ENCODE results near the gene CAMSAP2. TPM values are rescaled to one million over a fixed set of nuclear protein-coding genes. Genes with fewer than 3 reads are reported as not detected.

CAMSAP2 gene
- total and polyA plus RNA-seq, 9 donors = 14.5 to 44.5 (median 33.6) TPM

DNA sequence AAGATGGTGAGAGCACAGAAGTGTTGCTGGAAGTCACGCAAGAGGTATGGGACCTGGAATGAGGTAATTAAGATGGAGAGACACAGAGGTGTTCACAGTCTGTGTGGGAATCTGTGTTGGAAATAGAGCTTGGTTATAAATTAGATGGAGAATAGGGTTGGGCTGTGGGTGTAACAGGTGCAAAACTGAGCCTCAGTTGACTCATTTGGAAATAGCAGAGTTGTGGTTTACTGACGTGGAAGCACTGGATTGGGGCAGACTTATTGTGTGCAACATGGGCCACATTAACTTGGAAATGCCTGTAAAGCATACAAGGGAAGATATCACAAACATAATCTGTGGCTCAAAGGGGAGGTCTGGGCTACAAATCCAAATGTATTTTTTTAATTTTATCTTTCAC lies 13.0 kb downstream of the CAMSAP2 start:
- H3K9me3 ChIP-seq = no peaks in the 10 kb centered on the region
- H3K4me1 ChIP-seq (ENCODE audit: insufficient read depth) = peaks cover 4% of the 10 kb centered on the region
- no peaks in the 10 kb centered on the region for H3K36me3 ChIP-seq
- no peak overlapping the region for H3K4me3 ChIP-seq
- WGBS, 3 donors = 94 to 96% (median 96%) methylated on average over 2 of the region's 2 CpGs
- intact Hi-C loops (cut with DNase I) = no loop called here
- no peak overlapping the region for H3K27ac ChIP-seq
- H3K27me3 ChIP-seq = no peaks in the 10 kb centered on the region
- TF ChIP-seq EP300 (IDR thresholded peaks at IDR 0.05) = no peak
- no peak for TF ChIP-seq POLR2A (IDR thresholded peaks at IDR 0.05)
- no peak for DNase-seq

DNA sequence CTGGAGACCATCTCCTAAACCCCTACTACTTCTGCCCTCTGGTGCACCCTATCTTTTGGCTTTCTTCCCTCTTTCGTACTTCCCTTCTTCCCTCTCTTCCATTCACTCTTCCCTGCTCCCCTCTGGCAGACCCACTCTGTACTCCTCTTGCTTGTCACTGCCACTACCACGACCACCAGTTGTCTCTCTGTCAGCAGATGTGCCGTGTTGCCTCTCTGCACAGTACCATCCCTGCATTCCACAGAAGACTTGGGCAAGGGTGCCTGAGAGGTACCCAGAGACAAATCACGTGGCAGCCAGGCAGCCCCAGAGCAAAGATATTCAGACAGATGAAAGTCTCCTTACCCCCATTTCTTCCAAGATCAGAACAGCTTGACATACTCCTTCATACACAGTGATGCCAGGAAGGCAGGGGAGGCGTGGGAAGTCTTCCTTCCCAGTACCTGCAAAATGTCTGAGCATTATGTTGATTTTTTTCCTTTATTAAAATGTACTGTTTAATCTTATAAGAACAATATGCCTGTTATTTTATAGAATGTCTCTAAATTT lies 15.0 kb downstream of the CAMSAP2 start:
- Histone ChIP-seq H3K27me3 (no peaks in the 10 kb centered on the region), H3K4me1 (ENCODE audit: insufficient read depth) (peaks cover 2% of the 10 kb centered on the region), H3K4me3 (no peak overlapping the region), H3K36me3 (no peaks in the 10 kb centered on the region), H3K27ac (no peak overlapping the region), H3K9me3 (no peaks in the 10 kb centered on the region)
- TF ChIP-seq EP300 (IDR thresholded peaks at IDR 0.05) = no peak
- TF ChIP-seq, protein P1, sequence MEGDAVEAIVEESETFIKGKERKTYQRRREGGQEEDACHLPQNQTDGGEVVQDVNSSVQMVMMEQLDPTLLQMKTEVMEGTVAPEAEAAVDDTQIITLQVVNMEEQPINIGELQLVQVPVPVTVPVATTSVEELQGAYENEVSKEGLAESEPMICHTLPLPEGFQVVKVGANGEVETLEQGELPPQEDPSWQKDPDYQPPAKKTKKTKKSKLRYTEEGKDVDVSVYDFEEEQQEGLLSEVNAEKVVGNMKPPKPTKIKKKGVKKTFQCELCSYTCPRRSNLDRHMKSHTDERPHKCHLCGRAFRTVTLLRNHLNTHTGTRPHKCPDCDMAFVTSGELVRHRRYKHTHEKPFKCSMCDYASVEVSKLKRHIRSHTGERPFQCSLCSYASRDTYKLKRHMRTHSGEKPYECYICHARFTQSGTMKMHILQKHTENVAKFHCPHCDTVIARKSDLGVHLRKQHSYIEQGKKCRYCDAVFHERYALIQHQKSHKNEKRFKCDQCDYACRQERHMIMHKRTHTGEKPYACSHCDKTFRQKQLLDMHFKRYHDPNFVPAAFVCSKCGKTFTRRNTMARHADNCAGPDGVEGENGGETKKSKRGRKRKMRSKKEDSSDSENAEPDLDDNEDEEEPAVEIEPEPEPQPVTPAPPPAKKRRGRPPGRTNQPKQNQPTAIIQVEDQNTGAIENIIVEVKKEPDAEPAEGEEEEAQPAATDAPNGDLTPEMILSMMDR (IDR thresholded peaks at IDR 0.05) = no peak
- no peak for TF ChIP-seq POLR2A (IDR thresholded peaks at IDR 0.05)
- intact Hi-C loops (cut with DNase I) = no loop called here
- DNase-seq = no peak
- WGBS, 3 donors = 81 to 88% (median 86%) methylated on average over 5 of the region's 5 CpGs

DNA sequence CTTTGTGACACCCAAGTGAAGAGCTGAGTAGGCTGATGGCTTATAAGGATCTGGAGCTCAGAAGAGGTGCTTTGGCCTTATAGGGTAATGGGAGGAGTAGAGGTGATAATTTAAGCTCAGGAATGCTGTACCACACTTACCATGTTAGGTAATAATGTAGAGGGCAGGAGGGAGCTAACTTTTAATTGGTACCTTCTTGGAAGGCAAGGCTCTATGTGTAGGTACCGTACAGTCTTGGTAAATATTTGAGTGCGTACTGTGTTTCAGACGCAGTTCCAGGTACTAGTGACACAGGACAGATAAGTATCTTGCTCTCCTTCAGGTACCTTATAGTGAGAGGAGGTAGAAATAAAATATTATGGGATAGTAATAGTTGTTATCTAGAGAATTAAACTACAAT lies 16.8 kb downstream of the CAMSAP2 start:
- intact Hi-C loops (cut with DNase I) = no loop called here
- Histone ChIP-seq H3K9me3 (no peaks in the 10 kb centered on the region), H3K4me3 (no peak overlapping the region), H3K27ac (no peak overlapping the region), H3K36me3 (no peaks in the 10 kb centered on the region), H3K4me1 (ENCODE audit: insufficient read depth) (peaks cover 2% of the 10 kb centered on the region), H3K27me3 (no peaks in the 10 kb centered on the region)
- TF ChIP-seq POLR2A (IDR thresholded peaks at IDR 0.05) = no peak
- no peak for TF ChIP-seq EP300 (IDR thresholded peaks at IDR 0.05)
- TF ChIP-seq, protein P1 (IDR thresholded peaks at IDR 0.05) = no peak
- DNase-seq = no peak
- 98% methylated on average over 3 of the region's 3 CpGs for WGBS, 3 donors

DNA sequence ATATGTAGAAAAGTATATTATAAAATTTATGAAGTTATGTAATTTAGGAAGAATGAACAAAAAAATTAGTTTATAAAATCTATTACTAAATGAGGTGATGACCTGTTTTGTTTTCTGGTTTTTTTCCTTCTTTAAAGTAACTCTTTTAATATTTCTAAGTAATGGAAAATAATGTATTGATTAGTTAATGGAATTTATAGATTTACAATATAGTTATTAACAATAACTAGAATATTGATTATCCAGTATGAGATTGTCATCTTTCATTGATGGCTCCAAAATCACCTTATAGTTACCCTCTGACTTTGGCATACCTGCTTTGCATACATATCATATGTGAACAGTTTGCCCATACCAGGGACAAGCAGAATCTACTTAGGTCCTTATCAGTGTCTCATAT lies 23.4 kb downstream of the CAMSAP2 start:
- TF ChIP-seq EP300 (IDR thresholded peaks at IDR 0.05) (no peak), POLR2A (IDR thresholded peaks at IDR 0.05) (no peak)
- TF ChIP-seq, protein P1 (IDR thresholded peaks at IDR 0.05) = no peak
- intact Hi-C loops (cut with DNase I) = no loop called here

DNA sequence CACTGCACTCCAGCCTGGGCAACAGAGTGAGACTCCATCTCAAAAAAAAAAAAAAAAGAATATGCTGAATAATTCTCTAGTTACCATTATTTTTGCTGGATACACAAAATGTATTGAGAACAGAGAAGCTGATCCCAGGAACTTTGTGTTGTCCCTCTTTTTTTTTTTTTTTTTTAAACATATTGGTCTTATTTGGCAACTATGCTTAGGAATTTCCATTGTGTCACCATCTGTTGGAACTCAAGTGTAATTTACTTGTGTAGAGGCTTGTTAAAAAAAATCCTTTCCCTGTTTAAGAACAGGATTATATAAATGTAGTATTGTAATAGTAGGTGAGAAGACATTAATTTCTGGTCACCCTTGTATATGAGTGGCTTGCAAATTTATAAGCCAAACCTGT lies 28.6 kb downstream of the CAMSAP2 start:
- DNase-seq = no peak
- H3K4me1 ChIP-seq (ENCODE audit: insufficient read depth) = no peaks in the 10 kb centered on the region
- no peak overlapping the region for H3K27ac ChIP-seq
- intact Hi-C loops (cut with DNase I) = no loop called here
- TF ChIP-seq EP300 (IDR thresholded peaks at IDR 0.05) (no peak), POLR2A (IDR thresholded peaks at IDR 0.05) (no peak)
- TF ChIP-seq, protein P1 (IDR thresholded peaks at IDR 0.05) = no peak
- no peak overlapping the region for H3K4me3 ChIP-seq
- H3K9me3 ChIP-seq = no peaks in the 10 kb centered on the region
- H3K36me3 ChIP-seq = no peaks in the 10 kb centered on the region
- H3K27me3 ChIP-seq = no peaks in the 10 kb centered on the region

More for the DNA sequence above, 23.4 kb downstream of the CAMSAP2 start:
- Histone ChIP-seq H3K27me3 (no peaks in the 10 kb centered on the region), H3K4me3 (no peak overlapping the region), H3K36me3 (no peaks in the 10 kb centered on the region), H3K9me3 (no peaks in the 10 kb centered on the region), H3K4me1 (ENCODE audit: insufficient read depth) (peaks cover 2% of the 10 kb centered on the region), H3K27ac (no peak overlapping the region)
- DNase-seq = no peak
